H7 (cell line): ENCODE data around the gene ARL4C. TPM values are rescaled to one million over a fixed set of nuclear protein-coding genes. Genes with fewer than 3 reads are reported as not detected.

Source experiments
- DNase-seq: peaks from one replicate; pipeline ENCODE4 v3.0.0; 2012
- H3K27me3 ChIP-seq: 2 replicates; pipeline ENCODE4 v1.6.0; 2011; ENCODE audit warnings: mild to moderate bottlenecking, low read length; ENCODE audit not compliant: control insufficient read depth, insufficient read depth
- H3K36me3 ChIP-seq: replicated peaks from 2 replicates; pipeline ENCODE4 v1.5.1; 2011; ENCODE audit warnings: low read length; ENCODE audit not compliant: control insufficient read depth, insufficient read depth
- H3K4me3 ChIP-seq: 2 replicates; pipeline ENCODE4 v1.5.1; 2011; ENCODE audit warnings: low read depth, mild to moderate bottlenecking, control low read depth, low read length, moderate library complexity; ENCODE audit not compliant: insufficient read depth
- total RNA-seq: library from RNA; depleted of rRNA; stranded (reverse); fragments of >200 nt; shearing (Covaris generic); gene quantifications from 2 replicates; pipeline ENCODE4 v1.2.3, GENCODE V29; 2014

ARL4C gene
- total RNA-seq, 1 experiment from 2014 or later, result 3.6 TPM

- no peaks in the 10 kb centered on the region for H3K27me3 ChIP-seq
- H3K4me3 ChIP-seq, result no peak overlapping the region
- no peak for DNase-seq
- no peaks in the 10 kb centered on the region for H3K36me3 ChIP-seq
Measured at GRCh38 chr2:234514873-234515638, 18.2 kb upstream of the ARL4C start.

GRCh38 chr2:234514099-234514498 lies 17.2 kb upstream of the ARL4C start:
- no peaks in the 10 kb centered on the region for H3K27me3 ChIP-seq
- no peak for DNase-seq
- H3K4me3 ChIP-seq, result no peak overlapping the region
- H3K36me3 ChIP-seq, result no peaks in the 10 kb centered on the region

- H3K27me3 ChIP-seq, result no peaks in the 10 kb centered on the region
- DNase-seq, result no peak
- H3K4me3 ChIP-seq, result no peak overlapping the region
- no peaks in the 10 kb centered on the region for H3K36me3 ChIP-seq
Measured at GRCh38 chr2:234512884-234513669, 16.2 kb upstream of the ARL4C start.

GRCh38 chr2:234502919-234503285 lies 6.0 kb upstream of the ARL4C start:
- Histone ChIP-seq H3K4me3 (no peak overlapping the region), H3K27me3 (peaks cover 8% of the 10 kb centered on the region)

GRCh38 chr2:234502285-234502918 lies 5.5 kb upstream of the ARL4C start:
- Histone ChIP-seq H3K27me3 (peaks cover 11% of the 10 kb centered on the region), H3K36me3 (no peaks in the 10 kb centered on the region), H3K4me3 (no peak overlapping the region)
- no peak for DNase-seq

More at GRCh38 chr2:234502919-234503285, 6.0 kb upstream of the ARL4C start:
- no peaks in the 10 kb centered on the region for H3K36me3 ChIP-seq
- no peak for DNase-seq

GRCh38 chr2:234500394-234501006 lies 3.6 kb upstream of the ARL4C start:
- no peak overlapping the region for H3K4me3 ChIP-seq
- no peaks in the 10 kb centered on the region for H3K36me3 ChIP-seq
- DNase-seq, result peak; percentile 59
- H3K27me3 ChIP-seq, result peaks cover 21% of the 10 kb centered on the region

- peaks cover 28% of the 10 kb centered on the region for H3K27me3 ChIP-seq
- DNase-seq, result no peak
- no peaks in the 10 kb centered on the region for H3K36me3 ChIP-seq
- H3K4me3 ChIP-seq, result peak overlapping the region; percentile 65
Measured at GRCh38 chr2:234497594-234498235, 834 bp upstream of the ARL4C start.

- DNase-seq, result peak; percentile 83
- Histone ChIP-seq H3K4me3 (peak overlapping the region; percentile 68), H3K27me3 (peaks cover 28% of the 10 kb centered on the region), H3K36me3 (no peaks in the 10 kb centered on the region)
Measured at GRCh38 chr2:234496055-234496834, 636 bp downstream of the ARL4C start.

GRCh38 chr2:234495251-234496054 lies 1.4 kb downstream of the ARL4C start:
- peak; percentile 78 for DNase-seq
- H3K27me3 ChIP-seq, result peaks cover 28% of the 10 kb centered on the region
- H3K4me3 ChIP-seq, result peak overlapping the region; percentile 68
- H3K36me3 ChIP-seq, result no peaks in the 10 kb centered on the region

- peak; percentile 48 for DNase-seq
- Histone ChIP-seq H3K4me3 (peak overlapping the region; percentile 68; the same call in 1 of the 2 replicates), H3K27me3 (peaks cover 28% of the 10 kb centered on the region), H3K36me3 (no peaks in the 10 kb centered on the region)
Measured at GRCh38 chr2:234494361-234495250, 2.3 kb downstream of the ARL4C start.

GRCh38 chr2:234493796-234494195 lies 3.1 kb downstream of the ARL4C start:
- H3K27me3 ChIP-seq, result peaks cover 26% of the 10 kb centered on the region
- no peak for DNase-seq
- H3K4me3 ChIP-seq, result no peak overlapping the region

More at GRCh38 chr2:234493796-234494195, 3.1 kb downstream of the ARL4C start:
- H3K36me3 ChIP-seq, result no peaks in the 10 kb centered on the region
